HepG2 (cell line): ENCODE data around the gene MAP1B. TPM values are rescaled to one million over a fixed set of nuclear protein-coding genes. Genes with fewer than 3 reads are reported as not detected.

Experiments
- AGO2 ChIP-seq: fragments of 200-400 bp; formaldehyde crosslinking; optimal IDR thresholded peaks from 2 replicates; pipeline ENCODE3; 2017; ENCODE audit warnings: mild to moderate bottlenecking, low read depth, low read length, moderate library complexity
- EED ChIP-seq: sonication (generic); formaldehyde crosslinking; IDR thresholded peaks from 2 replicates; pipeline ENCODE4 v1.5.0; 2020; ENCODE audit warnings: mild to moderate bottlenecking, missing genetic modification reagents
- HES4 ChIP-seq: sonication (generic); formaldehyde crosslinking; IDR thresholded peaks from 2 replicates; pipeline ENCODE4 v1.9.0; 2021; ENCODE audit warnings: mild to moderate bottlenecking, missing genetic modification reagents, borderline replicate concordance
- HIVEP1 ChIP-seq: sonication (generic); formaldehyde crosslinking; IDR thresholded peaks from 2 replicates; pipeline ENCODE4 v1.4.0; 2020; ENCODE audit warnings: mild to moderate bottlenecking, missing genetic modification reagents
- IKZF5 ChIP-seq: IDR thresholded peaks from 2 replicates; pipeline ENCODE4 v1.6.1; 2018; ENCODE audit warnings: missing genetic modification reagents, mild to moderate bottlenecking, missing compliant biosample characterization
- MNT ChIP-seq: fragments of 450-650 bp; IDR thresholded peaks from 2 replicates; pipeline ENCODE4 v1.6.1; 2016
- NCOA1 ChIP-seq: sonication (generic); formaldehyde crosslinking; IDR thresholded peaks from 2 replicates; pipeline ENCODE4 v1.9.0; 2021; ENCODE audit warnings: missing genetic modification reagents
- NFATC3 ChIP-seq: sonication (generic); formaldehyde crosslinking; IDR thresholded peaks from 2 replicates; pipeline ENCODE4 v1.5.1; 2020; ENCODE audit warnings: mild to moderate bottlenecking, missing genetic modification reagents
- REPIN1 ChIP-seq: sonication (generic); formaldehyde crosslinking; IDR thresholded peaks from 2 replicates; pipeline ENCODE4 v1.8.0; 2022; ENCODE audit warnings: missing genetic modification reagents, low read depth, mild to moderate bottlenecking, borderline replicate concordance
- RXRA ChIP-seq: sonication (generic); formaldehyde crosslinking; IDR thresholded peaks from 2 replicates; pipeline ENCODE4 v1.5.1; 2020; ENCODE audit warnings: missing genetic modification reagents
- TCF7 ChIP-seq: sonication (generic); IDR thresholded peaks from 2 replicates; pipeline ENCODE4 v1.6.1; 2016; ENCODE audit warnings: antibody characterized with exemption, low read depth
- ZBTB49 ChIP-seq: sonication (generic); formaldehyde crosslinking; IDR thresholded peaks from 2 replicates; pipeline ENCODE4 v1.4.0; 2020; ENCODE audit warnings: missing genetic modification reagents, borderline replicate concordance
- ZNF432 ChIP-seq: sonication (generic); formaldehyde crosslinking; IDR thresholded peaks from 2 replicates; pipeline ENCODE4 v1.5.0; 2020; ENCODE audit warnings: missing genetic modification reagents, mild to moderate bottlenecking, borderline replicate concordance
- ZNF672 ChIP-seq: sonication (generic); formaldehyde crosslinking; IDR thresholded peaks from 2 replicates; pipeline ENCODE4 v1.8.1; 2022; ENCODE audit warnings: missing genetic modification reagents
- ZNF713 ChIP-seq: sonication (generic); formaldehyde crosslinking; IDR thresholded peaks from 2 replicates; pipeline ENCODE4 v1.4.0; 2020; ENCODE audit warnings: mild to moderate bottlenecking, missing genetic modification reagents
- ZNF772 ChIP-seq: sonication (generic); formaldehyde crosslinking; IDR thresholded peaks from 2 replicates; pipeline ENCODE4 v1.5.0; 2020; ENCODE audit warnings: mild to moderate bottlenecking, missing genetic modification reagents
- polyA plus RNA-seq, 8 experiments: library from polyadenylated mRNA; depleted of rRNA in 3 of 8; stranded (reverse) in 7 of 8; unstranded in 1 of 8; fragments of >200 nt; fragmentation: Illumina TruSeq in 4 of 8; extraction: Trizol in 4 of 8; gene quantifications; 2 replicates each; pipeline versions ENCODE4 v1.2.1 to v1.2.3, GENCODE V29; 2011 to 2016; ENCODE audit warnings: low read depth in 4 of 8, missing spikeins in 1 of 8, mixed read lengths in 1 of 8; ENCODE audit not compliant: insufficient read depth in 1 of 8
- total RNA-seq, 5 experiments: library from RNA; depleted of rRNA; stranded (reverse); fragments of >200 nt; fragmentation: Illumina TruSeq; extraction: Trizol; gene quantifications; 2 replicates each; pipeline ENCODE4 v1.2.3, GENCODE V29; 2016; ENCODE audit warnings: low read depth in 1 of 5
- TF ChIP-seq, protein P1 (sequence below): sonication (generic); formaldehyde crosslinking; conservative IDR thresholded peaks from 2 replicates; pipeline ENCODE4 v1.8.1; 2023; ENCODE audit warnings: missing genetic modification reagents
- TF ChIP-seq, protein P2 (sequence below): sonication (generic); formaldehyde crosslinking; IDR thresholded peaks from 2 replicates; pipeline ENCODE4 v1.8.0; 2022; ENCODE audit warnings: low read depth, missing genetic modification reagents
- TF ChIP-seq, protein P3 (sequence below): fragments of 450-650 bp; IDR thresholded peaks from 2 replicates; pipeline ENCODE4 v1.6.1; 2017; ENCODE audit warnings: mild to moderate bottlenecking

Gene MAP1B
- total and polyA plus RNA-seq, 2 of the 13 experiments (the other 11 are each of a cell fraction or from before 2014, with no cell fraction given), result 3.3 to 6.2 TPM

- TF ChIP-seq, protein P1, sequence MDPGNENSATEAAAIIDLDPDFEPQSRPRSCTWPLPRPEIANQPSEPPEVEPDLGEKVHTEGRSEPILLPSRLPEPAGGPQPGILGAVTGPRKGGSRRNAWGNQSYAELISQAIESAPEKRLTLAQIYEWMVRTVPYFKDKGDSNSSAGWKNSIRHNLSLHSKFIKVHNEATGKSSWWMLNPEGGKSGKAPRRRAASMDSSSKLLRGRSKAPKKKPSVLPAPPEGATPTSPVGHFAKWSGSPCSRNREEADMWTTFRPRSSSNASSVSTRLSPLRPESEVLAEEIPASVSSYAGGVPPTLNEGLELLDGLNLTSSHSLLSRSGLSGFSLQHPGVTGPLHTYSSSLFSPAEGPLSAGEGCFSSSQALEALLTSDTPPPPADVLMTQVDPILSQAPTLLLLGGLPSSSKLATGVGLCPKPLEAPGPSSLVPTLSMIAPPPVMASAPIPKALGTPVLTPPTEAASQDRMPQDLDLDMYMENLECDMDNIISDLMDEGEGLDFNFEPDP (CRISPR knock-in tag), result no peak
- TF ChIP-seq HES4 (CRISPR knock-in tag) (no peak), HIVEP1 (CRISPR knock-in tag) (no peak), IKZF5 (CRISPR knock-in tag) (0 out of 2 replicates have a peak, but pooled peaks have one; percentile 44), ZNF713 (CRISPR knock-in tag) (no peak), ZNF672 (CRISPR knock-in tag) (no peak), EED (CRISPR knock-in tag) (no peak), ZBTB49 (CRISPR knock-in tag) (no peak), TCF7 (peak; percentile 48; the same call in 1 of the 2 replicates), AGO2 (no peak), ZNF772 (0 out of 2 replicates have a peak, but pooled peaks have one; percentile 49), NFATC3 (CRISPR knock-in tag) (no peak), REPIN1 (0 out of 2 replicates have a peak, but pooled peaks have one; percentile 46), MNT (peak; percentile 50; the same call in 1 of the 2 replicates), NCOA1 (CRISPR knock-in tag) (no peak), ZNF432 (CRISPR knock-in tag) (no peak), RXRA (CRISPR knock-in tag) (peak; percentile 53; the same call in 1 of the 2 replicates)
- TF ChIP-seq, protein P2, sequence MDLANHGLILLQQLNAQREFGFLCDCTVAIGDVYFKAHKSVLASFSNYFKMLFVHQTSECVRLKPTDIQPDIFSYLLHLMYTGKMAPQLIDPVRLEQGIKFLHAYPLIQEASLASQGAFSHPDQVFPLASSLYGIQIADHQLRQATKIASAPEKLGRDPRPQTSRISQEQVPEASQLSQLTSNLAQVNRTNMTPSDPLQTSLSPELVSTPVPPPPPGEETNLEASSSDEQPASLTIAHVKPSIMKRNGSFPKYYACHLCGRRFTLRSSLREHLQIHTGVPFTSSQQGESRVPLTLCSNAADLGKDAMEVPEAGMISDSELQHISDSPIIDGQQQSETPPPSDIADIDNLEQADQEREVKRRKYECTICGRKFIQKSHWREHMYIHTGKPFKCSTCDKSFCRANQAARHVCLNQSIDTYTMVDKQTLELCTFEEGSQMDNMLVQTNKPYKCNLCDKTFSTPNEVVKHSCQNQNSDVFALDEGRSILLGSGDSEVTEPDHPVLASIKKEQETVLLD, result no peak
- TF ChIP-seq, protein P3, sequence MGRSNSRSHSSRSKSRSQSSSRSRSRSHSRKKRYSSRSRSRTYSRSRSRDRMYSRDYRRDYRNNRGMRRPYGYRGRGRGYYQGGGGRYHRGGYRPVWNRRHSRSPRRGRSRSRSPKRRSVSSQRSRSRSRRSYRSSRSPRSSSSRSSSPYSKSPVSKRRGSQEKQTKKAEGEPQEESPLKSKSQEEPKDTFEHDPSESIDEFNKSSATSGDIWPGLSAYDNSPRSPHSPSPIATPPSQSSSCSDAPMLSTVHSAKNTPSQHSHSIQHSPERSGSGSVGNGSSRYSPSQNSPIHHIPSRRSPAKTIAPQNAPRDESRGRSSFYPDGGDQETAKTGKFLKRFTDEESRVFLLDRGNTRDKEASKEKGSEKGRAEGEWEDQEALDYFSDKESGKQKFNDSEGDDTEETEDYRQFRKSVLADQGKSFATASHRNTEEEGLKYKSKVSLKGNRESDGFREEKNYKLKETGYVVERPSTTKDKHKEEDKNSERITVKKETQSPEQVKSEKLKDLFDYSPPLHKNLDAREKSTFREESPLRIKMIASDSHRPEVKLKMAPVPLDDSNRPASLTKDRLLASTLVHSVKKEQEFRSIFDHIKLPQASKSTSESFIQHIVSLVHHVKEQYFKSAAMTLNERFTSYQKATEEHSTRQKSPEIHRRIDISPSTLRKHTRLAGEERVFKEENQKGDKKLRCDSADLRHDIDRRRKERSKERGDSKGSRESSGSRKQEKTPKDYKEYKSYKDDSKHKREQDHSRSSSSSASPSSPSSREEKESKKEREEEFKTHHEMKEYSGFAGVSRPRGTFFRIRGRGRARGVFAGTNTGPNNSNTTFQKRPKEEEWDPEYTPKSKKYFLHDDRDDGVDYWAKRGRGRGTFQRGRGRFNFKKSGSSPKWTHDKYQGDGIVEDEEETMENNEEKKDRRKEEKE, result no peak
These were observed 134.2 kb downstream of the MAP1B start (continued) for GRCh38 chr5:72241346-72242003.
